DMS53 treated with DMSO at 0.1 percent for 48 hours (cell line): ENCODE measurements around the gene NRP1.

ENCODE experiments used
- DNase-seq: peaks from one replicate; lab custom pipeline; 2025; ENCODE audit not compliant: unreplicated experiment; lab: John Stamatoyannopoulos, UW

The NRP1 gene

DNA sequence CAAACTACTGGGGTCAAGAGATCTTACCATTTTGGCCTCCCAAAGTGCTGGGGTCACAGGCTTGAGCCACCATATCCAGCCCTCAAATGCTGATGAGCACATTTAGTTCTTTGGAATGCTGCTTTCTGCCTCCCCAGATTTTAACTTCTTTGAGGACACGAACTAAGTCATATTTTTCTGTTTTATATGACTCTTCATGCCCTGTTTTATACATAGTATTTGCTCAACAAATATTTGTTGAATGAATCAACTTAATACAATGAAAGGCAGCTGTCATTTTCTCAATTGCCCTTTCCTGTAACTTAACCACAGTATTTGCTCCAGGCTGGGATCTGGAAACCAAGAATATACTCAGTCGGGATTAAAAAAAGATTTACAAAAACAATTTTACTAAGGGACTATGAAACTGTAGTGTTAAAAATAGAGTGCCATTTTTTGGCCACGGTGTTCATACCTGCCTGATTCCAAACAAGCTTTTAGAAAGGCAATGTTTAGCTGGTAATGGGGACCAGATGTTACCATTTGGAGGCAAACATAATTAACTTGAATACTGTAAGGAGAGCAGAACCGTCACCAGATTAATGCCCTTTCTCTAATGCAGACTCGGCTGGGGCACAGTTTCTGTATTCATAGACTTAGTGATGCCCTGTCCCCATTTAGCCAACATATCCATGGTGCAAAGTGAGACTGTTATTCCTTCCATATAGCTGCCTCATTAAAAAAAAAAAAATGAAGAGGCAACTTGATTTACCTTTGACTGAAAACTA, 117.6 kb downstream of the NRP1 start:
- DNase-seq = peak; percentile 86

DNA sequence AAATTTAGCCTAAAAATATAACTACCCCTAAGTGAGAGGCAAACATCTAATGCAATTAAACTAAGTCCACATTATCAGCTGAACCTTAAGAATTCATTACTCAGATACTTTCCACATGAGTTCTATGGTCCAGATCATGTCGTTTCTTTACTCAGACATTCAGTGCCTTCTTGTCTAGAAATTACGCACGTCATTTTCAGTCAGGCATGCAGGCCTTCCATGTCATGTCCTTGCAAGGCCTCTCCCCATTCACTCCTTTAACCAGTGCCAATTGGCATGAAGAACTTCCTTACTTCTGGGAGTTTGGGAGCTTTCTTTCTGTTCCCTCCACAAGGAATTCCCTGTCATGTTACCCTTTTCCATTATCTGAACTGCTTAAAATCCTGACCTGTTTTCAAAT, 118.8 kb downstream of the NRP1 start:
- DNase-seq = no peak

DNA sequence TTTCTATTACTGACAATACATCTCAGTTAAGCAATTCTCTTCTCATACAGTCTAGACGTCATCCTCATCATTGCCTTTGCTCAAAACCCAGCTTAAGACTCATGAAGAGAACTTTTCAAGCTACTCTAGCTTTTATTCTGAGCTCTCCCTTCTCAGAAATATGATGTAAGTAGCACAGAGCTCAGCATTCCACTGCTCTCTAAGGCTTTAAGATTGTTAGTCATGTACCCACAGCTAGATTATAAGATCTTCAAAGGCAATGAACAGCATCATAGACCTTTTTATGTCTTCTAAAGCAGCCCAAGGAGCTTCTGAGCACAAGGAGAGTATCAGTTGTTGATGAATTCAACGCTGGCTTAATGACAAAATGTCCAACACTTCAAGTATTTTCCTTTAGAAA, 119.3 kb downstream of the NRP1 start:
- DNase-seq = no peak

DNA sequence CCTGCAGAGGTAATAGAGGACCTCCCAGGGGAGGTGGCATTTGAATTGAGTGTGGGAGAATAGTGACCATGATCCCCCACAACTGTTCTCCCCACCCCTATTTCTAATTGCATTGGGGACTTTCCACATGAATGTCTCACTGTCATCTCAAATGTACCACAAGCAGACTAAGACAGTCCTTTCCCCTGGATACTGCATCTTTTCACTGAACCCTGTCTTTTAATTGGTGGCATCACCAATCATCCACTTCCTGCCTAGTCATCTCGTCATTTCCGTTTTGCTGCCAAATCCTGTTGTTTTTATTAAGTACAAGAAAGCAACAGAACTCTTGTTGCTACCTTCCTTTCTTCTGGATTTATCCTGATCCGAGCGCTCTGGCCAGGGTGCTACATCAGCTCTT, 120.3 kb downstream of the NRP1 start:
- no peak for DNase-seq

DNA sequence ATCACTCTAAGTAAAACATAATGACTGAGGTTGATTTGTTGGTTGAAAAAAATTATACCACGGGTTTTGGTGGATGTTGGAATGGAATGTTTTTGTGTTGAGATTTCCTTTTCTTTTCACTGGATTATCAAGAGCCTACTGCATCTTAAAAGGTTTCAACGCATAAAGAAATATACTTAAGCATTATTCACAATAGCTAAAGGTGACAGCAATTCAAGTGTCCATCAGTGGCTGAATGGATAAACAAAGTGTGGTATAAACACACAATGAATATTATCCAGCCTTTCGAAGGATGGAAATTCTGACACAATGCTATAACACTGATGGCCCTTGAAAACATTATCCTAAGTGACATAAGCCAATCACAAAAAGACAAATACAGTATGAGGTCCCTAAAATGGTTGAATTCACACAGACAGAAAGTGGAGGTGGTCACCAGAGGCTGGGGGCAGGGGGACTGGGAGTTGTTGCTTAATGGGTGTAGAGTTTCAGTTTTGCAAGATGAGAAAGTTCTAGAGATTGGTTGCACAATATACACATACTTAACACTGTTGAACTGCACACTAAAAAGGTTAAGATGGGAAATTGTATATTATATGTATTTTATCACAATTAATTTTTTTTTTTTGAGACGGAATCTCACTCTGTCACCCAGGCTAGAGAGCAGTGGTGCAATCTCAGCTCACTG, 122.3 kb downstream of the NRP1 start:
- no peak for DNase-seq

DNA sequence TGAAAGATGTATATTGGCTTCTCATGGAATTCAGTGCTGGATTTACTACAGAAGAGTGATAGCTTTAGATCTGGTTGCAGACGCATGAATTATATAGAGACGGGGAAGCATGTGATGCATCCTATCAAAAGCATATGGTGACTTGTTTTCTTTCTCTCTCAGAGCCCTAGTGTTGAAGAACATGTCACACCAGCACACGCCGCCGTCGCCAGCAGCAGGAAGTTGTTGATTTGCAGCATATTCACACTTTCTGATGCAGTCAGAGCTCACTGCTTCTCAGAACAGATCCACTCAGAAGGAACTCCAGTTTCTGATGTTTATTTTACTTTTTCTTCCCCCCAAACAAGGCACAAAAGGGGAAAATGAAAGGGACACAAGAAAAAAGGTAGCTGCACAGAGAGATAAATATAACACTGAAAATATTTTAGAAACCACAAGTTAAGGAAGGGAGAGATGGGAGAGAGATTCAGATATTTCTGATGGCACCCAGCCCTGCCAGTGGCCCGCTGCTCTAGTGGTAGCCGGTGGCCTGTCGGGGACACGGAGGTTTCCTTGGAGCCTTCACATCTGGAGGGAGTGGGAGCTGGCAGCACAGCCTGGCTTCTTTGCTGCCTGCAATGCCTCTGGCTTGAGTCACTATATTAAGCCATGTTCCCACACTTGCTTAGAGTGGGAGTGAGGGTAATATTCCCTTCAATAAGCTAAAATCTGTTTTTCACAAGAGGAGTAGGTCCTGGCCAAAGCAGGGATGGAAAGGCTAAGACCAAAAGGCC, 123.2 kb downstream of the NRP1 start:
- no peak for DNase-seq

DNA sequence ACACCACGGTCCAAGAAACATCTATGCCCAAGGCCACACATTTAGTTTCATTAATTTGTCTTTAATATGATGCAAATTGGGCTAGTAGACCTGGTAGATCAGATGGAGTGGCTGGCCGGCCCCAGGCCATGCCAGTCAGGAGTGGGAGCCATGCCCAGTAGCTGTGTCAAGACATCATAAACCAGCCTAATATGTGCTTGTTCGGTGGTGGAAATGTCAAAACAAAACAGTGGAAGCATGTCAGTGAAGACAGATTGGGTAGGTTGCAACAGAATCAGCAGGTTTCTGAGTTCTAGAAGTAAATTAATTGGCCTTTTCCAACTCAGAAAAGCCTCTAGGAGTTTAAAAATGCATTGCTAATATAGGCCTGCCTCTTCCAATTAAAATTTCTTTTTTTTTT, 124.7 kb downstream of the NRP1 start:
- no peak for DNase-seq

DNA sequence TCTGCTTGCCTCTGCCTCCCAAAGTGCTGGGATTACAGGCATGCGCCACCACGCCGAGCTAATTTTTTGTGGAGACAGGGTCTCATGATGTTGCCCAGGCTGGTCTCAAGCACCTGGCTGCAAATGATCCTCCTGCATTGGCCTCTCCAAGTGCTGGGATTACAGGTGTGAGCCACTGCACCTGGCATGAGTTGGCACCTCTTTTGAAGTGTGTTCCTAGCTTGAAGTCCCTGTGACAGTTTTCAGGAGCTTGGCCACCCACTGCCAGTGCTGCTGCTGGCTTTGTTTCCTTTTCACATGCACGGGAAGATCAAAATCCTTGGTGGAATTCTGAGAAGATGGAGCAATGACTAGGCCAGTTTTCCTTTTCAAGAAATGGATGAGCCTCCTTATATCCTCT, 126.3 kb downstream of the NRP1 start:
- DNase-seq = peak; percentile 50

DNA sequence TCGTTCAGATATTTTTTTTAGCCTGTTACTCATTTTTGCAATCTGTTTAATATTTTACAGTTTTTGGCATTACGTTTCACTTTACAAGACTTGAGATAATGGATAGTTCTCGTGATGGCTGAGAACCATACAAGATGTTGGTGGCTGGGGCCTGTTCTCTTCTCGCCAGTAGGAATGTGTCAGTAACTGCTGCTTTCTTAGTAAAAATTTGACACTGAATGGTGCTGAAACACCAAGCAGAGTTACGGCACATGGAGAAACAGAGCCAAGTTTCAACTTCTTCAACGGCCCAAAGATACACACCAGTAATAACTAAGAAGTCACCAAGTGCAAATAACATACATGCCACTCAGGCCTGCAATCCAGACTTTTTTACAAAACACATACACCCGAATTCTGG, 130.4 kb downstream of the NRP1 start:
- no peak for DNase-seq

DNA sequence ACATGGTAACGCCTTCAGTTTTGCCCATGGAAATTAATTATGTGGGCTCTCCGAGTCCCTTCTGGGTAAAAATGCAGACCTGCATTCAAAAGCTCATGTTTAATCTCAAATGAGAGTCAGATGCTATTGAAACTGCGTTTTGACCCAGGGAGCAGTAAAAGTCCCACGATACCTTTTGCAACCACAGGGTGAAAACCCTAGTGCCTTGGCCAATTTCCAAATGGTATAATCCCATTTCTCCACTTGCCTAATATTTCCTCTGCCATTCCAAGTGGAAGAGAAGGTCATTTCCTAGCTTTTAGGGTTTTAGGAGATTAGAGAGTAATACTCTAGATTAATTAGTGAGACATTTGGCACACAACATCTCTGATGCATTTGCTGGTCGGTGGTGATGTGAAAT, 132.5 kb downstream of the NRP1 start:
- no peak for DNase-seq

DNA sequence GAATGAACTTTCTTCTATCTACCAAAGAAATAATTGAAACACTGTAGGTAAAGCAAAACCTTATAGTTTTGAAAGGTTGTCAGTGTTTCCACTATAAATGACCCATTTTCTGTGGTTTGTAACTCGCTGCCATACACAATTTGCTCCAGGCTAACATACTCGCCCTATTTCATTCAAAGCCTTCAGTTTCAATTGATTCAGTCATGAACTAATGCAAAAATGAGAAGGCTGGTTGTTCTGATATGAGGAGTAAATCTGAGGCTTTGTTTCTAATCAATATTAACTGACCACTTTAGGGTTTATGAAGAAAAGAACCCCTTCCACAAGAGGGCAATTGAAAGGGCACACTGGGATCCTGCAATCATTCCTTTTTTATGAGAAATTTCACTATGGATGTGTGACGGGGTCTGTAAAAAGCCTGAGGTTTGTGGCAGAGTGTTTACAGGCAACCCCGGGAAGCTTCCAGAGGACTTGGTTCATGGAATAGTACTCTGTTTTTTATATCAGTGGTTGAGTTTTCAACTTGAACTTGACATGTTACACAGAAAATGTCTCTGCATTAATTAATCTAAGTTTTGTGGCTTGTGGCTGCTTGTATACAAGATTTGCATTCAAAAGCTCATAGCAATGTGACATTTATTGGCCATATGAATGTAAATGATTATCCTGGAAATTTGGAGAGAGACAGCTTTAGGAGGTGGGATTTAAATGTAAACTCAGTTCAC, 133.2 kb downstream of the NRP1 start:
- no peak for DNase-seq

DNA sequence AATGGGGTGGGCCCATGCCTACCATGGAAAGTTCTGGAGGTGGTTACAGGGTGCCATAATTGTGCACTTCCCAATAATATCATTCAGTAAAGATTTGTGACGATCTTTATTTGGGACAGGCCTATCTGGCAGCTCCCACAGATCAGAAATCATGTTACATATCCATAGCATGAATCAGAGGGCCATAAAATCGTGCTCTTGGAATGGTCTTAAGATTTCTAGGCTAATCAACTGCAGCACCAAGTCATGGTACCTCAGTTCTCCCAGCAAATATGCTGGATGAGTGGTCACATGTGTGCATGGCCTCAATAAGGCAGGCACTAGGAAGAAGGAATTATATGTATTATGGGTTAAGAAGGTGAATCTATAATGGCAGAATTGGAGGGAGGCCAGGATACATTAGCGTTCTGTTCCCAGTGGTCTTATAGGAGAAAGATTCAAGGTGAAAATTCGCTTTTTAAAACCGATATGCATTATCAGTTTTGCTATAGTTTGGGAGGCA, 134.7 kb downstream of the NRP1 start:
- no peak for DNase-seq

DNA sequence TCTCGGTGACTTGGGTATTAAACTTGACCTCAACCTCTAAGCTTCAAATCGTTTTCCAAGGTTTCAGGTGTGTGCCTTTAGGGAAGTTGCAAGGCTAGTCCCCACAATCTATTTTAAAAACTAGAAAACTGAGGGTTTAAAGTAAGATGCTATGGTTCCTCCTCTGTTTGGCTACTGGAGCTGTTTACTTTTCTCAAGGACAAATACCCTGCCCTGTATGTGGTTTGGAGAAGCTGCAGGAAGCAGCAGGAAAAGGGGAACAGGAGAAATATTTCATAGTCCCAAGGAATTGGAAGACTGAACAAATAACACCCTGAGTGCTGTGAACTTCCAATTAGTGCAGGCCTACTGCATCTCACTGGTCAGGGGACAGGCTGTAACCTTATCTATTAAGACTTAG, 135.9 kb downstream of the NRP1 start:
- DNase-seq = peak; percentile 46

DNA sequence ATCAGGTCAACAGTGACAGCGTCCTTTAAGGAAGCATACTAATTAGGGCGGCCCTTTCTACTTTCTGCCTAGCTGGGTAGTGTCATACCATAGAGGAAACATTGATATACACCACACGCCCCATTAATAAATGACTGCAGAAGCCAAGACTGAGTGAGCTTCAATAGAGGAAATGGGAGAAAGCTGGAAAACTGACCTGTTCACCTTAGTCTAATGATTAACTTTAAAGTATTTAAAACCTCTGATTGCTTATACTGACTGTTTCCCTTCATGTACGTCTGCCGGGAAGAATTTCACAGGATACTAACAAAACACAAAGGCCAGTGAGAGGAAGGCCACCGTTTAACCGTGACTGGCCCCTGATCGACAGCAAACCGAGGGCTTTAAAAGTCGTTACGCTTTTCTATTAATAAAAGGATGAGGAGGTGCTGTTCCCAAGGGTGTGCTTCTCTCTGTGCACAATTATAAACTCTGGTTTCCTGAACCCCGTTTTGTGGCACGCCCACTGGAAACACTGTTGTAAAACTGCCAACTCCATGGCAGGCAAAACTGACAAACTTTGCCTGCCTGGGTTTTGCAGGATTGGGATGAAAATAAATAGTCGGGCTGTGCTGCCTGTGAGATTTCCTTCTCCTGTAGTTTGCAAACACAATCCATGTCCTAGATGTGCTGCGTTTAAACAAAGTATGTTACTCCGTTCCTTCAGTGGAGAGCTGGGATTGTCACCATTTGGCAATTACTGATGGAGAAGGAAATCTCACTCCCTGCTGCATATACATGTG, 137.6 kb downstream of the NRP1 start:
- DNase-seq = peak; percentile 97

DNA sequence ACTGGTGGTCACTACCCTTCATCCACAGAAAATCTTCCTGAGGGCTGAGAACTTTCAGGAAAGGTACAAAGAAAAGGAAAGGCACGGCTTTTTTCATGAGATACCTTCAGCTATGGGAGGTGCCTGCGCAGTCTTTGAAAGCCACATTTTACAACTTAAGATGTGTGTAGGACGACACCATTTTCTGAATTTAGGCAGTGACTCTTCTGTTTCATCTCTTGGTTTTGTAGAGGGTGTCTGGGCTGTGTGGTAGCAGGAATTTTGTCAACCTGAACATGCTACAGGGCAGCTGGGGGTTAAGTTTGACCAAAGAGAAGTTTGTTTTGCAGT, 138.1 kb downstream of the NRP1 start:
- no peak for DNase-seq

DNA sequence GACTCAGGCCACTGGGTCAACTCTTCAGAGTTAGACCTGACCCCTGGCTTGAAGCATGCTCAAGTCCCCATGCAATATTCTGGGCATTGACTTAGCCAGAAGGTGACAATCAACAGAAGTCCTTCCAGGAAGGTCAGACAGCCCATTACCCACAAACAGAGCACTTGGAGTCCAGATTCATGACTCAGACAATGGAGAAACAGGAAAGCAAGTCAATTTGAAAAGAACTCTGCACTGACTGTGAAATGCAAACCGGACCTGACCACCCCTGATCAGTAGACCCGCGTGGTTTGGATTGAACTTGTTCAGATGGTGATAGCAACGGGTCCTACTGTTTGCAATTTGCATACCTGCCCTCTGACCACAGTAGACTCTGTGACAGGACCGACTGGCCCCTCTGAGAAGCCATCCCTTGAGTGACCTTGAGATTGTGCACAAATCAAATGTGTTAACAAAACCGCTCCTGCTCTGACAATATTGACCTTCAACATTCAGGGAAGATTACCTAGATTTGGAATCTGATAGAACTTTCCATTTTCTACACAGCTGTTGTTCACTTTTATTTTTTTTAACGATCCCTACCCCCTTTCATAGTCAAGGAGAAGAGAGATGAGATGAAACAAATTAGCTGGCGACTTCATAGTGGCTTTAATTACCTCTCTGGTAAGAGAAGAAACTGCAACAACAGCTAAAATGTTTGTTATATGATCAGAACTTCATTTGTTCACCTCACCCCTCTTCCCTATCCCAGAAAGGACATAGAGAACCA, 138.7 kb downstream of the NRP1 start:
- no peak for DNase-seq

DNA sequence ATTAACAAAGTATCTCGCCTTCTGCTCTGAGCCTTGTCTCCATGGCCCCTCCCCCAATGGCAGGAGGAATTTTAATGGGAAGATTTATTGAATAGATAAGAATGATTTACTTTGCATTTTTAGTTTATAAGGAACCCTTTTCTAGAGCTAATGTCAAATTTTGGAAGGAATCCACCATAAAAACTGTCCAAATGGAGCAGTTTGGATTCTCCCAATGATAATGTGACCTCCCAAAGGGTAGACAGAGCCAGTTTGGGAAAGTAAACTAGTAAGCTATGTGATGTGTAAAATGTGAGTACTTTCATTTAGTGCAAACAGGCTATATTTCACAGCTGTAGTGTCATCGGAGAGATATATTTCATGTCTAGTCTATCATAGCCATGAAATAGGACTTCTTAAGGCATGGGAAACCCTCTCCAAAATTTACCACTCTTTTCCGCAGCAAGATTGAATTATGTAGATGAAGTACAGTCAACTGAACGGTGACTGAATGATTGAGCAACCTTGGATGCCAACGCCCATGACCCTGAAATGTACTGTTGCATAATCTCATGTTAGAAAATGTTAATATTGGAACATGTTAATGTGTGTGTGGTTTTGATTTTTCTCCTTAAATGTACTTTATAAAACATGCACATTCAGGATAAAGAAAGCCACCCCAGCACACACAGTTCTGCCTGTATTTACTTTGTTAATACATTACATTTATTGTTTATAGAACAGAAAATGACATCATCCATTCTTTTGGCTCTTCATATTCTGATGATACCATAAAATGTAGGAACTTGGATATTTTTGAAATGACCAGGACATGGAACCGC, 140.6 kb downstream of the NRP1 start:
- DNase-seq = peak; percentile 19

DNA sequence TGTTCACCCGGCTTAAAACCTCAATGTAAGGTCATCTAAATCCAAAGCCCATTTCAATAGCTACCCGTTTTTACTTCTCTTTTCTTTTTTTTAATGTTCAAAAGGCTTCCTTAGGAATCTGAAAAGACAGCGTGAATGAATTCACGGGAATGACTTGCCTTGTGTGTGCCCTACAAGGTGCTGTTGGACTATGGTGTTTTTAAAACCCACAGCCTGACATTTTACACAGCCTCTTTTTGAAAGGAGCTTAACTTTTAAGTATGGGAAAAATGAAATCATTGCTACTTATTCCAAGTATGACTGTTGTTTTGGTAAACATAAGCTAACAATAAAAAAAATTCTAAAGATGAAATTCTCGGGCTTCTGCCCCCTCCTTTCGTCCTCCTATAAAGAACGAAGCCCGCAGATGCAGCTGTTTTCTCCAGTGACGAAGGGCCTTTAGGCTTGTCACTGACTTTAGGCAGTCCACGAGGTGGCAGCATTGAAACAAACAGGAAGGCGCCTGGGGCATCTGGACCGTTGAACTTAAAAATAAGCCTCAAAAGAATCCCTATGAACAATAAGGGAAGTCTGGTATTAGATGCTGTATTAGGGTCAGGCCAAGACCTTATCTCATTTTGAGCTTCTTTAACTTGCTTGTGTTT, 141.3 kb downstream of the NRP1 start:
- DNase-seq = peak; percentile 87
